ENCODE data around the gene TGM6. TPM values are rescaled to one million over a fixed set of nuclear protein-coding genes. Genes with fewer than 3 reads are reported as not detected.

Gene TGM6
- total RNA-seq, 2 donors from 2014 or later, result not detected

- H3K27me3 Mint-ChIP-seq, result peaks cover 36% of the 10 kb centered on the region
- H3K27ac Mint-ChIP-seq, result no peak overlapping the region
- no peak for DNase-seq
These were observed 34.5 kb upstream of the TGM6 start for GRCh38 chr20:2346188-2346587.

GRCh38 chr20:2348336-2348735, 32.4 kb upstream of the TGM6 start:
- H3K36me3 Mint-ChIP-seq (ENCODE audit: low read depth), result peaks cover 6% of the 10 kb centered on the region
- no peak overlapping the region for H3K27ac Mint-ChIP-seq
- H3K4me1 Mint-ChIP-seq, result peaks cover 7% of the 10 kb centered on the region
- H3K9me3 ChIP-seq (ENCODE audit: control insufficient read depth, low read length, poor library complexity, severe bottlenecking), result no peaks in the 10 kb centered on the region
- ATAC-seq (no peak), DNase-seq (no peak)
- no peak overlapping the region for H3K4me3 Mint-ChIP-seq
- H3K27me3 Mint-ChIP-seq, result peaks cover 25% of the 10 kb centered on the region

More at GRCh38 chr20:2346188-2346587, 34.5 kb upstream of the TGM6 start:
- H3K9me3 ChIP-seq (ENCODE audit: control insufficient read depth, low read length, poor library complexity, severe bottlenecking), result no peaks in the 10 kb centered on the region
- peaks cover 2% of the 10 kb centered on the region for H3K4me1 Mint-ChIP-seq
- H3K4me3 Mint-ChIP-seq, result no peak overlapping the region
- ATAC-seq, result no peak
- peaks cover 6% of the 10 kb centered on the region for H3K36me3 Mint-ChIP-seq (ENCODE audit: low read depth)

GRCh38 chr20:2349801-2350200, 30.9 kb upstream of the TGM6 start:
- Mint-ChIP-seq H3K27ac (no peak overlapping the region), H3K4me1 (peaks cover 7% of the 10 kb centered on the region), H3K27me3 (peaks cover 31% of the 10 kb centered on the region), H3K4me3 (no peak overlapping the region), H3K36me3 (ENCODE audit: low read depth) (peaks cover 6% of the 10 kb centered on the region)
- H3K9me3 ChIP-seq (ENCODE audit: control insufficient read depth, low read length, poor library complexity, severe bottlenecking), result no peaks in the 10 kb centered on the region
- DNase-seq (no peak), ATAC-seq (no peak)

GRCh38 chr20:2350606-2351005, 30.1 kb upstream of the TGM6 start:
- Mint-ChIP-seq H3K4me1 (peaks cover 6% of the 10 kb centered on the region), H3K4me3 (no peak overlapping the region), H3K27me3 (peaks cover 32% of the 10 kb centered on the region), H3K36me3 (ENCODE audit: low read depth) (peaks cover 6% of the 10 kb centered on the region), H3K27ac (no peak overlapping the region)
- ATAC-seq, result no peak
- no peak for DNase-seq
- H3K9me3 ChIP-seq (ENCODE audit: control insufficient read depth, low read length, poor library complexity, severe bottlenecking), result no peaks in the 10 kb centered on the region

GRCh38 chr20:2353231-2353630, 27.5 kb upstream of the TGM6 start:
- H3K4me3 Mint-ChIP-seq, result no peak overlapping the region
- no peak for ATAC-seq
- peaks cover 5% of the 10 kb centered on the region for H3K4me1 Mint-ChIP-seq
- H3K9me3 ChIP-seq (ENCODE audit: control insufficient read depth, low read length, poor library complexity, severe bottlenecking), result no peaks in the 10 kb centered on the region
- no peak for DNase-seq
- peaks cover 2% of the 10 kb centered on the region for H3K36me3 Mint-ChIP-seq (ENCODE audit: low read depth)
- peaks cover 19% of the 10 kb centered on the region for H3K27me3 Mint-ChIP-seq
- no peak overlapping the region for H3K27ac Mint-ChIP-seq

GRCh38 chr20:2357114-2357513, 23.6 kb upstream of the TGM6 start:
- no peak for ATAC-seq
- peaks cover 5% of the 10 kb centered on the region for H3K4me1 Mint-ChIP-seq
- H3K27me3 Mint-ChIP-seq, result peaks cover 14% of the 10 kb centered on the region
- H3K4me3 Mint-ChIP-seq, result no peak overlapping the region
- H3K9me3 ChIP-seq (ENCODE audit: control insufficient read depth, low read length, poor library complexity, severe bottlenecking), result no peaks in the 10 kb centered on the region
- peaks cover 5% of the 10 kb centered on the region for H3K36me3 Mint-ChIP-seq (ENCODE audit: low read depth)
- no peak for DNase-seq
- H3K27ac Mint-ChIP-seq, result no peak overlapping the region

- H3K9me3 ChIP-seq (ENCODE audit: control insufficient read depth, low read length, poor library complexity, severe bottlenecking), result no peaks in the 10 kb centered on the region
- Mint-ChIP-seq H3K27me3 (peaks cover 13% of the 10 kb centered on the region), H3K27ac (no peak overlapping the region), H3K36me3 (ENCODE audit: low read depth) (peaks cover 5% of the 10 kb centered on the region), H3K4me3 (no peak overlapping the region), H3K4me1 (peaks cover 2% of the 10 kb centered on the region)
- DNase-seq (no peak), ATAC-seq (no peak)
These were observed 22.7 kb upstream of the TGM6 start for GRCh38 chr20:2358006-2358405.

GRCh38 chr20:2361035-2361593, 19.6 kb upstream of the TGM6 start:
- Mint-ChIP-seq H3K4me3 (no peak overlapping the region), H3K4me1 (no peaks in the 10 kb centered on the region), H3K27ac (no peak overlapping the region), H3K27me3 (peaks cover 15% of the 10 kb centered on the region), H3K36me3 (ENCODE audit: low read depth) (peaks cover 3% of the 10 kb centered on the region)
- no peak for DNase-seq
- H3K9me3 ChIP-seq (ENCODE audit: control insufficient read depth, low read length, poor library complexity, severe bottlenecking), result no peaks in the 10 kb centered on the region
- ATAC-seq, result no peak

- DNase-seq, result no peak
- no peaks in the 10 kb centered on the region for H3K9me3 ChIP-seq (ENCODE audit: control insufficient read depth, low read length, poor library complexity, severe bottlenecking)
- Mint-ChIP-seq H3K27ac (no peak overlapping the region), H3K4me1 (no peaks in the 10 kb centered on the region), H3K27me3 (peaks cover 22% of the 10 kb centered on the region), H3K4me3 (no peak overlapping the region), H3K36me3 (ENCODE audit: low read depth) (peaks cover 3% of the 10 kb centered on the region)
- ATAC-seq, result no peak
These were observed 17.5 kb upstream of the TGM6 start for GRCh38 chr20:2363187-2363586.

GRCh38 chr20:2363587-2363986, 17.1 kb upstream of the TGM6 start:
- ATAC-seq, result no peak
- no peak overlapping the region for H3K4me3 Mint-ChIP-seq
- H3K4me1 Mint-ChIP-seq, result no peaks in the 10 kb centered on the region
- H3K9me3 ChIP-seq (ENCODE audit: control insufficient read depth, low read length, poor library complexity, severe bottlenecking), result no peaks in the 10 kb centered on the region
- peaks cover 22% of the 10 kb centered on the region for H3K27me3 Mint-ChIP-seq
- no peak overlapping the region for H3K27ac Mint-ChIP-seq
- peaks cover 3% of the 10 kb centered on the region for H3K36me3 Mint-ChIP-seq (ENCODE audit: low read depth)
- no peak for DNase-seq

- DNase-seq (no peak), ATAC-seq (no peak)
- peaks cover 22% of the 10 kb centered on the region for H3K27me3 Mint-ChIP-seq
- H3K9me3 ChIP-seq (ENCODE audit: control insufficient read depth, low read length, poor library complexity, severe bottlenecking), result no peaks in the 10 kb centered on the region
- peaks cover 3% of the 10 kb centered on the region for H3K36me3 Mint-ChIP-seq (ENCODE audit: low read depth)
- no peak overlapping the region for H3K4me3 Mint-ChIP-seq
- H3K4me1 Mint-ChIP-seq, result no peaks in the 10 kb centered on the region
- no peak overlapping the region for H3K27ac Mint-ChIP-seq
These were observed 16.7 kb upstream of the TGM6 start for GRCh38 chr20:2364044-2364443.

- peaks cover 29% of the 10 kb centered on the region for H3K27me3 Mint-ChIP-seq
- H3K4me1 Mint-ChIP-seq, result no peaks in the 10 kb centered on the region
- H3K4me3 Mint-ChIP-seq, result no peak overlapping the region
- DNase-seq (no peak), ATAC-seq (no peak)
- peaks cover 3% of the 10 kb centered on the region for H3K36me3 Mint-ChIP-seq (ENCODE audit: low read depth)
- H3K9me3 ChIP-seq (ENCODE audit: control insufficient read depth, low read length, poor library complexity, severe bottlenecking), result no peaks in the 10 kb centered on the region
- H3K27ac Mint-ChIP-seq, result no peak overlapping the region
These were observed 15.6 kb upstream of the TGM6 start for GRCh38 chr20:2365091-2365490.

- Mint-ChIP-seq H3K27ac (no peak overlapping the region), H3K4me3 (no peak overlapping the region), H3K27me3 (peaks cover 35% of the 10 kb centered on the region), H3K4me1 (no peaks in the 10 kb centered on the region), H3K36me3 (ENCODE audit: low read depth) (peaks cover 5% of the 10 kb centered on the region)
- DNase-seq (no peak), ATAC-seq (no peak)
- H3K9me3 ChIP-seq (ENCODE audit: control insufficient read depth, low read length, poor library complexity, severe bottlenecking), result no peaks in the 10 kb centered on the region
These were observed 15.0 kb upstream of the TGM6 start for GRCh38 chr20:2365666-2366065.

GRCh38 chr20:2368621-2369020, 12.1 kb upstream of the TGM6 start:
- ATAC-seq (no peak), DNase-seq (no peak)
- Mint-ChIP-seq H3K4me1 (no peaks in the 10 kb centered on the region), H3K27me3 (peaks cover 57% of the 10 kb centered on the region), H3K36me3 (ENCODE audit: low read depth) (peaks cover 8% of the 10 kb centered on the region), H3K4me3 (no peak overlapping the region), H3K27ac (no peak overlapping the region)
- no peaks in the 10 kb centered on the region for H3K9me3 ChIP-seq (ENCODE audit: control insufficient read depth, low read length, poor library complexity, severe bottlenecking)
